Lung (tissue), 12 donors: ENCODE results near the gene SPATA24. TPM values are rescaled to one million over a fixed set of nuclear protein-coding genes. Genes with fewer than 3 reads are reported as not detected.

Experiments
- ATAC-seq: fragments of 200-7000 bp; cut with Tn5 transposase; one replicate; pipeline ENCODE4 v1.9.1; 2020; ENCODE audit warnings: moderate number of reproducible peaks; ENCODE audit not compliant: insufficient read depth, low FRiP score
- DNase-seq, 3 donors: peaks; one replicate each; pipeline ENCODE4 v3.0.0-alpha.2; 2013 to 2017
- H3K27ac ChIP-seq, 2 donors: one replicate each; pipeline ENCODE4 v1.5.1; 2013; ENCODE audit warnings: mild to moderate bottlenecking in 2 of 2, moderate library complexity in 2 of 2, control low read depth in 1 of 2, inconsistent platforms in 1 of 2, low read depth in 1 of 2, low read length in 1 of 2
- H3K27me3 ChIP-seq, 3 donors: one replicate each; pipeline ENCODE4 v1.5.1; 2013; ENCODE audit warnings: low read length in 2 of 3; ENCODE audit not compliant: control insufficient read depth in 3 of 3, insufficient read depth in 3 of 3
- H3K36me3 ChIP-seq, 4 donors: one replicate each; pipeline ENCODE4 v1.5.1; 2013; ENCODE audit warnings: low read length in 4 of 4, mild to moderate bottlenecking in 1 of 4, moderate library complexity in 1 of 4; ENCODE audit not compliant: control insufficient read depth in 4 of 4, insufficient read depth in 4 of 4
- H3K4me1 ChIP-seq, 5 donors: one replicate each; pipeline ENCODE4 v1.5.1; 2013; ENCODE audit warnings: low read length in 5 of 5, mild to moderate bottlenecking in 2 of 5, moderate library complexity in 1 of 5; ENCODE audit not compliant: control insufficient read depth in 5 of 5, insufficient read depth in 5 of 5
- H3K4me3 ChIP-seq: one replicate; pipeline ENCODE4 v1.5.1; 2013; ENCODE audit warnings: mild to moderate bottlenecking, control low read depth, moderate library complexity
- H3K9ac ChIP-seq, 2 donors: one replicate each; pipeline ENCODE4 v1.5.1; 2013; ENCODE audit warnings: low read length in 2 of 2, control low read depth in 1 of 2; ENCODE audit not compliant: insufficient read depth in 1 of 2
- H3K9me3 ChIP-seq, 4 donors: one replicate each; pipeline ENCODE4 v1.5.1; 2013; ENCODE audit warnings: low read length in 3 of 4, mild to moderate bottlenecking in 1 of 4, moderate library complexity in 1 of 4; ENCODE audit not compliant: control insufficient read depth in 4 of 4, insufficient read depth in 3 of 4
- CTCF ChIP-seq: IDR thresholded peaks from 2 replicates; pipeline ENCODE4 v1.5.1; 2012; ENCODE audit warnings: mild to moderate bottlenecking; ENCODE audit errors: control extremely low read depth, extremely low read depth
- WGBS, 2 donors: extraction: QIAGEN DNeasy Blood & Tissue Kit; methylation state at CpG; one replicate each; pipeline ENCODE4 v1.1.7; 2013; 5-methylcytosine and 5-hydroxymethylcytosine counted together
- polyA plus RNA-seq, 2 donors: library from polyadenylated mRNA; stranded (reverse); fragments of 200-250 nt; gene quantifications; one replicate each; pipeline ENCODE4 v1.2.1, GENCODE V29; 2013
- total RNA-seq, 2 donors: library from RNA; depleted of rRNA in 1 of 2; stranded (reverse); fragments of >200 nt in 1 of 2; gene quantifications; one replicate each; pipeline ENCODE4 v1.2.1, GENCODE V29; 2014 to 2021
- donor health status: control.
- donor health status: control.
- donor health status: Bipolar disorder and iron deficiency.
- donor health status: healthy.
- donor health status: DM: yes; HTN: yes; CAD: no.

SPATA24 gene
- total and polyA plus RNA-seq, 4 donors = 4.2 to 11.1 (median 6.2) TPM

GRCh38 chr5:139383275-139383992 is 20.5 kb downstream of the SPATA24 start, which contains the start of gene SLC23A1:
Gene SLC23A1 (minus strand): TSS chr5:139383297. CDS start chr5:139383253, 44 bp downstream.
- DNase-seq = peak in 1 of 3 donors; percentile 23
- no peak within 1 kb of the TSS for H3K27ac ChIP-seq
- no peak within 1 kb of the TSS for H3K9ac ChIP-seq

GRCh38 chr5:139382807-139383206 is 21.1 kb downstream of the SPATA24 start:
- H3K9ac ChIP-seq = no peak overlapping the region
- WGBS, 2 donors = 56 to 57% methylated on average over 2 to 3 of the region's 3 CpGs
- H3K4me1 ChIP-seq = peaks cover 0 to 6% (median under 1%) of the 10 kb centered on the region in 5 donors
- H3K4me3 ChIP-seq = no peak overlapping the region
- H3K36me3 ChIP-seq = peaks cover 0 to 3% (median 0%) of the 10 kb centered on the region in 4 donors
- H3K27me3 ChIP-seq = no peaks in the 10 kb centered on the region
- DNase-seq = no peak
- no peak overlapping the region for H3K27ac ChIP-seq
- TF ChIP-seq CTCF = no peak
- H3K9me3 ChIP-seq = no peaks in the 10 kb centered on the region
- no peak for ATAC-seq

More at GRCh38 chr5:139383275-139383992, 20.5 kb downstream of the SPATA24 start, which contains the start of gene SLC23A1:
- H3K27me3 ChIP-seq = no peaks in the 10 kb centered on the region
- H3K36me3 ChIP-seq = no peaks in the 10 kb centered on the region
- WGBS, 2 donors = 63 to 69% methylated on average over 10 of the region's 10 CpGs
- TF ChIP-seq CTCF = no peak
- peaks cover 0 to 11% (median 4%) of the 10 kb centered on the region in 5 donors for H3K4me1 ChIP-seq
- ATAC-seq = no peak
- no peaks in the 10 kb centered on the region for H3K9me3 ChIP-seq
- H3K4me3 ChIP-seq = no peak within 1 kb of the TSS

DNA sequence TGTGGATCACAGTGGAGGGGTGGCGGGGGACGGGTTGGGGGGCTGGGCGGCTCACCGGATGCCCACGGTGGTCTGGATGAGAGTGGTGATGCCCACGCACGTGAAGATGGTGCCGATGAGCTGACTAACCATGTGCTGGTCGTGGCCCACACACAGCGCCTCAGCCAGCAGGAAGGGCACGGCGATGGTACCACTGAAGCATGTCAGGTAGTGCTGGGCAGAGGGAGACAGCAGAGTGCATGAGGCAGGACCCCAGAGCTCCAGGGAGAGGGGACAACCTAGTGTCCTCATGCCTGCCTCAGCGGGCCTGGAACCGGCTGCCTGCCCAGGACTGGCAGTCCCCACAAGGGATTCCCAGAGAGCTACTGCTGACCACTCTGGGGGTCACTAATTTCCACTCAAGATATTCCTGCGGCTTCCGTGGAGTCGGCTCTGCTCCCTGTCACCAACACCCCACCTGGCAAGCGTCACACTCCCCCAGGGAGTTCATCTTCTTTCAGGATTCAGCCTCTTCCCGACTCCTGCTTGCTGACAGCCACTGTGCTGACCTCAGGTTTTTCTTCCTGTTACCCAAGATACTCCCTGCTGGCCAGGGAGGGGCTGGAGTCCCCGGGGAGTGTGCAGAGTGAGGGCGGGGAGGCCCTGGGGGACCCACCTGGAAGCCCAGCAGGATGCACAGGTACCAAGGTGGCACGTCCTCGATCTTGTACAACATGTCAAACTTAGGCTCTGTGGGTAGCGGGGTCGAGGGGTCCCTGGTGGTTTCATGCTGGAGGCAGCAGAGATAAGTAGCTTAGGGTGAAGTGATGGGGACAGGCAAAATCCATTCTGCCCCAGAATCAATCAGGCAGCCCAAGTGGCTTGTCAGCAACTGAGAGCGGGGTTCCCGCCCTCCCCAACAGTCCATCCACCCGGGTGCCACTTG is 21.8 kb downstream of the SPATA24 start:
- DNase-seq (no peak), ATAC-seq (no peak)
- Histone ChIP-seq H3K36me3 (peaks cover 0 to 3% (median 0%) of the 10 kb centered on the region in 4 donors), H3K4me1 (peaks cover 0 to 6% (median 0%) of the 10 kb centered on the region in 5 donors), H3K9ac (no peak overlapping the region), H3K9me3 (no peaks in the 10 kb centered on the region), H3K4me3 (no peak overlapping the region), H3K27ac (no peak overlapping the region), H3K27me3 (no peaks in the 10 kb centered on the region)
- WGBS, 2 donors = 89 to 92% methylated on average over 28 of the region's 28 CpGs
- TF ChIP-seq CTCF = no peak
